Endodermal cell (in vitro differentiated cells): ENCODE results near the gene ANKS1B. TPM values are rescaled to one million over a fixed set of nuclear protein-coding genes. Genes with fewer than 3 reads are reported as not detected.

ENCODE experiments used
- DNase-seq: peaks from one replicate; pipeline ENCODE4 v3.0.0-alpha.2; 2017
- H3K27ac ChIP-seq: 2 replicates; pipeline ENCODE4 v1.5.1; 2013; ENCODE audit warnings: mild to moderate bottlenecking, low read depth, low read length, moderate library complexity
- H3K27me3 ChIP-seq: 2 replicates; pipeline ENCODE4 v1.6.1; 2013; ENCODE audit warnings: mild to moderate bottlenecking, low read length, moderate library complexity; ENCODE audit not compliant: insufficient read depth, control insufficient read depth, poor library complexity, severe bottlenecking
- H3K36me3 ChIP-seq: 2 replicates; pipeline ENCODE4 v1.7.0; 2013; ENCODE audit warnings: mild to moderate bottlenecking, low read length, moderate library complexity; ENCODE audit not compliant: control insufficient read depth, insufficient read depth
- H3K4me1 ChIP-seq: one replicate; pipeline ENCODE4 v1.7.0; 2013; ENCODE audit warnings: low read length; ENCODE audit not compliant: control insufficient read depth, insufficient read depth
- H3K4me3 ChIP-seq: 2 replicates; pipeline ENCODE4 v1.5.1; 2013; ENCODE audit warnings: mild to moderate bottlenecking, low read length, moderate library complexity
- H3K9ac ChIP-seq: 2 replicates; pipeline ENCODE4 v1.6.1; 2013; ENCODE audit warnings: mild to moderate bottlenecking, low read length, moderate library complexity; ENCODE audit not compliant: poor library complexity, severe bottlenecking; ENCODE audit errors: extremely low read depth
- H3K9me3 ChIP-seq: 2 replicates; pipeline ENCODE4 v1.6.1; 2013; ENCODE audit warnings: mild to moderate bottlenecking, low read length, moderate library complexity; ENCODE audit not compliant: control insufficient read depth
- H3K27ac Mint-ChIP-seq: 2 replicates; pipeline ENCODE4 v1.8.0; 2020; ENCODE audit warnings: mixed read lengths
- H3K27me3 Mint-ChIP-seq: 2 replicates; pipeline ENCODE4 v1.8.0; 2021; ENCODE audit warnings: mild to moderate bottlenecking, mixed read lengths; ENCODE audit not compliant: insufficient read depth
- H3K36me3 Mint-ChIP-seq: 2 replicates; pipeline ENCODE4 v1.8.0; 2020; ENCODE audit warnings: low read depth, mixed read lengths
- H3K4me1 Mint-ChIP-seq: 2 replicates; pipeline ENCODE4 v1.8.0; 2020; ENCODE audit warnings: mixed read lengths
- H3K4me3 Mint-ChIP-seq: 2 replicates; pipeline ENCODE4 v1.8.0; 2020; ENCODE audit warnings: mild to moderate bottlenecking, moderate library complexity, mixed read lengths
- H3K9me3 Mint-ChIP-seq: 2 replicates; pipeline ENCODE4 v1.8.0; 2020; ENCODE audit warnings: mild to moderate bottlenecking, mixed read lengths
- CTCF ChIP-seq: fragments of 200-600 bp; sonication (generic); conservative IDR thresholded peaks from 2 replicates; pipeline ENCODE4 v1.5.0; 2021; ENCODE audit warnings: antibody characterized with exemption, mild to moderate bottlenecking
- whole genome bisulfite sequencing, 2 experiments: methylation state at CpG; one replicate each; pipeline versions ENCODE4 v1.1.5 to v1.1.7; 2013; ENCODE audit warnings: missing lambda C conversion rate in 2 of 2, mixed read lengths in 1 of 2; ENCODE audit not compliant: insufficient coverage in 1 of 2, insufficient read length in 1 of 2; 5-methylcytosine and 5-hydroxymethylcytosine counted together
- total RNA-seq, 2 donors: library from RNA; stranded (reverse); fragmentation: NEBNext Ultra II Directional in 1 of 2; extraction: Animal tissue kit (Norgen Biotek cat#: 25700) in 1 of 2; gene quantifications; 2 replicates in 1 of 2; 3 replicates in 1 of 2; pipeline ENCODE4 v1.2.1, GENCODE V29; 2021

ANKS1B gene
- total RNA-seq, 2 donors from 2014 or later: 28.5 to 65.8 TPM

- no peaks in the 10 kb centered on the region for H3K9me3 ChIP-seq
- H3K27me3 Mint-ChIP-seq: peaks cover 11% of the 10 kb centered on the region
- no peak overlapping the region for H3K9ac ChIP-seq
- H3K27me3 ChIP-seq: peaks cover 51% of the 10 kb centered on the region
- H3K36me3 ChIP-seq: no peaks in the 10 kb centered on the region
- no peak overlapping the region for H3K27ac ChIP-seq
- no peak for TF ChIP-seq CTCF
- no peak overlapping the region for H3K4me3 Mint-ChIP-seq
- peaks cover 17% of the 10 kb centered on the region for H3K4me1 Mint-ChIP-seq
- no peak for DNase-seq
- peaks cover 3% of the 10 kb centered on the region for H3K4me1 ChIP-seq
- WGBS, 2 experiments: 100% methylated on average over 1 of the region's 2 CpGs
- peaks cover 2% of the 10 kb centered on the region for H3K9me3 Mint-ChIP-seq
- no peaks in the 10 kb centered on the region for H3K36me3 Mint-ChIP-seq
- no peak overlapping the region for H3K27ac Mint-ChIP-seq
- H3K4me3 ChIP-seq: no peak overlapping the region
Observed at GRCh38 chr12:99097171-99097570, 887.6 kb downstream of the ANKS1B start.

GRCh38 chr12:99093166-99093565 is 891.6 kb downstream of the ANKS1B start:
- peak; percentile 84 for DNase-seq
- Mint-ChIP-seq H3K4me3 (no peak overlapping the region), H3K27me3 (peaks cover 13% of the 10 kb centered on the region), H3K36me3 (no peaks in the 10 kb centered on the region), H3K9me3 (peaks cover 2% of the 10 kb centered on the region), H3K4me1 (peaks cover 23% of the 10 kb centered on the region), H3K27ac (no peak overlapping the region)
- no peak for TF ChIP-seq CTCF
- Histone ChIP-seq H3K9ac (no peak overlapping the region), H3K4me1 (peaks cover 3% of the 10 kb centered on the region), H3K27ac (no peak overlapping the region), H3K4me3 (no peak overlapping the region), H3K36me3 (no peaks in the 10 kb centered on the region), H3K9me3 (no peaks in the 10 kb centered on the region), H3K27me3 (peaks cover 65% of the 10 kb centered on the region)
- WGBS, 2 experiments: 59 to 63% methylated on average over 3 of the region's 3 CpGs

GRCh38 chr12:99092100-99092851 is 892.5 kb downstream of the ANKS1B start:
- Histone ChIP-seq H3K27me3 (peaks cover 73% of the 10 kb centered on the region), H3K27ac (no peak overlapping the region), H3K9ac (no peak overlapping the region), H3K9me3 (no peaks in the 10 kb centered on the region), H3K4me3 (no peak overlapping the region), H3K4me1 (peaks cover 3% of the 10 kb centered on the region), H3K36me3 (no peaks in the 10 kb centered on the region)
- Mint-ChIP-seq H3K4me1 (peaks cover 23% of the 10 kb centered on the region), H3K36me3 (no peaks in the 10 kb centered on the region), H3K27me3 (peaks cover 19% of the 10 kb centered on the region), H3K4me3 (no peak overlapping the region), H3K27ac (no peak overlapping the region), H3K9me3 (peaks cover 2% of the 10 kb centered on the region)
- no peak for DNase-seq
- TF ChIP-seq CTCF: no peak
- 88 to 92% methylated on average over 6 to 9 of the region's 9 CpGs for WGBS, 2 experiments
